Nephron progenitor cell (in vitro differentiated cells): ENCODE data around the gene PCDHGA8.

Experiments used
- DNase-seq: peaks from one replicate; pipeline ENCODE4 v3.0.0; 2021
- H3K27ac Mint-ChIP-seq: 2 replicates; pipeline ENCODE4 v1.8.0; 2021; ENCODE audit warnings: mild to moderate bottlenecking, moderate library complexity, mixed read lengths
- H3K27me3 Mint-ChIP-seq: 2 replicates; pipeline ENCODE4 v1.8.0; 2021; ENCODE audit warnings: mild to moderate bottlenecking, low read depth, mixed read lengths; ENCODE audit not compliant: poor library complexity
- H3K36me3 Mint-ChIP-seq: 2 replicates; pipeline ENCODE4 v1.8.0; 2021; ENCODE audit warnings: low read depth, mixed read lengths
- H3K4me1 Mint-ChIP-seq: 2 replicates; pipeline ENCODE4 v1.8.0; 2021; ENCODE audit warnings: mixed read lengths
- H3K4me3 Mint-ChIP-seq: 2 replicates; pipeline ENCODE4 v1.8.0; 2021; ENCODE audit warnings: mild to moderate bottlenecking, moderate library complexity, mixed read lengths
- H3K9me3 Mint-ChIP-seq: 2 replicates; pipeline ENCODE4 v1.8.0; 2021; ENCODE audit warnings: mild to moderate bottlenecking, moderate library complexity, mixed read lengths
- TF ChIP-seq, protein P1 (sequence below): fragments of 200-600 bp; sonication (generic); IDR thresholded peaks from 2 replicates; pipeline ENCODE4 v1.5.0; 2021; ENCODE audit warnings: antibody characterized with exemption

PCDHGA8 gene

DNA sequence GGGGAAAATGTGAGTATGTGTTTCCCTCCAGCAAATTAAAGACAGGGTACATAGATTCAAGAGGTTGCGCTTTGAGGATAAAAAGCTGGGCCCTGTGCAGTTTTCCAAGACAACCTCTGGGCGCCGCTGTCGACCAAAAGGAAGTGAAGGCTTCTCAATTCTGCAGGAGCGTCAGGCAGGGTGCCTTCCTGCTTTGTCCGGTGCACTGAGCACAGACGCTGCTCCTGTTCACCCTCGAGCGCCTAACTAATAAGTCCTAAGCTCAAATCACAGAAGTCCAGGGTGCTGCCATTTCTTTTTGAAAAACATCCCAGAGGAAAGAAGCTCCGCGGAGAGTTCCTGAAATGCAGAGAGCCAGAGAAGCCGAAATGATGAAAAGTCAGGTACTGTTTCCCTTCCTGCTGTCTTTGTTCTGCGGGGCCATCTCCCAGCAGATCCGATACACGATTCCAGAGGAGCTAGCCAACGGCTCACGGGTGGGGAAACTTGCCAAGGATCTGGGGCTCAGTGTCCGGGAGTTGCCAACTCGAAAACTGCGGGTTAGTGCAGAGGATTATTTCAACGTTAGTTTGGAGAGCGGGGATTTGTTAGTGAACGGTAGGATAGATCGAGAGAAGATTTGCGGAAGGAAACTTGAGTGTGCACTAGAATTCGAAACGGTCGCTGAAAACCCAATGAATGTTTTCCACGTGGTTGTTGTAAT is 42.4 kb upstream of the PCDHGA8 start, which contains the start of gene PCDHGB1:
Gene PCDHGB1 (plus strand): TSS at position 183 of the 703 bp plus-strand sequence. CDS start 162 bp downstream, at position 345.
- Mint-ChIP-seq H3K36me3 (peaks cover 37% of the 10 kb centered on the region), H3K4me3 (peak within 1 kb of the TSS; percentile 71), H3K27ac (no peak within 1 kb of the TSS), H3K27me3 (peaks cover 4% of the 10 kb centered on the region), H3K9me3 (peaks cover 88% of the 10 kb centered on the region), H3K4me1 (no peaks in the 10 kb centered on the region)
- peak; percentile 38 for DNase-seq
- TF ChIP-seq, protein P1, sequence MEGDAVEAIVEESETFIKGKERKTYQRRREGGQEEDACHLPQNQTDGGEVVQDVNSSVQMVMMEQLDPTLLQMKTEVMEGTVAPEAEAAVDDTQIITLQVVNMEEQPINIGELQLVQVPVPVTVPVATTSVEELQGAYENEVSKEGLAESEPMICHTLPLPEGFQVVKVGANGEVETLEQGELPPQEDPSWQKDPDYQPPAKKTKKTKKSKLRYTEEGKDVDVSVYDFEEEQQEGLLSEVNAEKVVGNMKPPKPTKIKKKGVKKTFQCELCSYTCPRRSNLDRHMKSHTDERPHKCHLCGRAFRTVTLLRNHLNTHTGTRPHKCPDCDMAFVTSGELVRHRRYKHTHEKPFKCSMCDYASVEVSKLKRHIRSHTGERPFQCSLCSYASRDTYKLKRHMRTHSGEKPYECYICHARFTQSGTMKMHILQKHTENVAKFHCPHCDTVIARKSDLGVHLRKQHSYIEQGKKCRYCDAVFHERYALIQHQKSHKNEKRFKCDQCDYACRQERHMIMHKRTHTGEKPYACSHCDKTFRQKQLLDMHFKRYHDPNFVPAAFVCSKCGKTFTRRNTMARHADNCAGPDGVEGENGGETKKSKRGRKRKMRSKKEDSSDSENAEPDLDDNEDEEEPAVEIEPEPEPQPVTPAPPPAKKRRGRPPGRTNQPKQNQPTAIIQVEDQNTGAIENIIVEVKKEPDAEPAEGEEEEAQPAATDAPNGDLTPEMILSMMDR, result peak; percentile 38

DNA sequence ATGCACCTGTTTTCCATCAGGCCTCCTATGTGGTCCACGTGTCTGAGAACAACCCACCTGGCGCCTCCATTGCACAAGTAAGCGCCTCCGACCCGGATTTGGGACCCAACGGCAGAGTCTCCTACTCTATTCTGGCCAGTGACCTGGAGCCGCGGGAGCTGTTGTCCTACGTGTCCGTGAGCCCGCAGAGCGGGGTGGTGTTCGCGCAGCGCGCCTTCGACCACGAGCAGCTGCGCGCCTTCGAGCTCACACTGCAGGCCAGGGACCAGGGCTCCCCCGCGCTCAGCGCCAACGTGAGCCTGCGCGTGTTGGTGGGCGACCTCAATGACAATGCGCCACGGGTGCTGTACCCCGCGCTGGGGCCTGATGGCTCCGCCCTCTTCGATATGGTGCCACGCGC is 40.8 kb upstream of the PCDHGA8 start:
- Mint-ChIP-seq H3K4me1 (no peaks in the 10 kb centered on the region), H3K27me3 (peaks cover 4% of the 10 kb centered on the region), H3K27ac (no peak overlapping the region), H3K4me3 (no peak overlapping the region), H3K9me3 (peaks cover 91% of the 10 kb centered on the region), H3K36me3 (peaks cover 41% of the 10 kb centered on the region)
- DNase-seq, result no peak
- TF ChIP-seq, protein P1, result no peak

DNA sequence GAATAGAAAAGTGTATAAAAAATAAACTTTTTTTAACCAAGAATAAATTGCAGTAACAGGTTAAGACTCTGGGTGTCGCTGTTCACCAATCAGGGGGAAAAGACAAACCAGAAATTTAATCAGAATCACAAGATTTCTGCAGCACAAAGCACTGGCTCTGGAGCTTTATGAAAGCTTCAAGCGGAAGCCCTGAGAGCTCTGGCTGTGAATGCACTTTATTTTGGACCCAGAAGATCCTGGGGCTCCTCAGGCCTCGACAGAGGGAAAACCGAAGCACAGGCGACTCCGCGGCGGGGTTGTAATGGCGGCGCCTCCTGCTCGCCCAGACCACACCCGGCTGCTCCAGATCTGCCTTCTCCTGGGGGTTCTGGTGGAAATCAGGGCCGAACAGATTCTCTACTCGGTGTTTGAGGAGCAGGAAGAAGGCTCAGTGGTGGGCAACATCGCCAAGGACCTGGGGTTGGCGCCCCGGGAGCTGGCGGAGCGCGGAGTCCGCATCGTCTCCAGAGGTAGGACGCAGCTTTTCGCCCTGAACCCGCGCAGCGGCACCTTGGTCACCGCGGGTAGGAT is 37.4 kb upstream of the PCDHGA8 start, which contains the start of gene PCDHGA4:
Gene PCDHGA4 (plus strand): TSS at position 122 of the 570 bp plus-strand sequence. CDS start 87 bp downstream, at position 209.
- DNase-seq, result no peak
- Mint-ChIP-seq H3K27ac (no peak within 1 kb of the TSS), H3K4me1 (no peaks in the 10 kb centered on the region), H3K36me3 (peaks cover 45% of the 10 kb centered on the region), H3K4me3 (no peak within 1 kb of the TSS), H3K27me3 (peaks cover 2% of the 10 kb centered on the region), H3K9me3 (peaks cover 91% of the 10 kb centered on the region)
- TF ChIP-seq, protein P1, result no peak

DNA sequence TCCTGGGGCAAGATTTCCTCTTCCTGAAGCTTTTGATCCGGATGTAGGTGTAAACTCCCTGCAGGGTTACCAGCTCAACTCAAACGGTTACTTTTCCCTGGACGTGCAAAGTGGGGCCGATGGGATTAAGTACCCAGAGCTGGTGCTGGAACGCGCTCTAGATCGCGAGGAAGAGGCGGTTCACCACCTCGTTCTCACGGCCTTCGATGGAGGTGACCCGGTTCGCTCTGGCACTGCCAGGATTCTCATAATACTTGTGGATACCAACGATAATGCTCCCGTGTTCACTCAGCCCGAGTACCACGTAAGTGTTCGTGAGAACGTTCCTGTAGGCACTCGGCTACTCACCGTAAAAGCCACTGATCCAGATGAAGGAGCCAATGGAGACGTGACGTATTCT is 36.8 kb upstream of the PCDHGA8 start:
- DNase-seq, result no peak
- no peak overlapping the region for H3K4me3 Mint-ChIP-seq
- H3K4me1 Mint-ChIP-seq, result no peaks in the 10 kb centered on the region
- no peak overlapping the region for H3K27ac Mint-ChIP-seq
- TF ChIP-seq, protein P1, result no peak
- peaks cover 46% of the 10 kb centered on the region for H3K36me3 Mint-ChIP-seq
- peaks cover 91% of the 10 kb centered on the region for H3K9me3 Mint-ChIP-seq
- H3K27me3 Mint-ChIP-seq, result no peaks in the 10 kb centered on the region

DNA sequence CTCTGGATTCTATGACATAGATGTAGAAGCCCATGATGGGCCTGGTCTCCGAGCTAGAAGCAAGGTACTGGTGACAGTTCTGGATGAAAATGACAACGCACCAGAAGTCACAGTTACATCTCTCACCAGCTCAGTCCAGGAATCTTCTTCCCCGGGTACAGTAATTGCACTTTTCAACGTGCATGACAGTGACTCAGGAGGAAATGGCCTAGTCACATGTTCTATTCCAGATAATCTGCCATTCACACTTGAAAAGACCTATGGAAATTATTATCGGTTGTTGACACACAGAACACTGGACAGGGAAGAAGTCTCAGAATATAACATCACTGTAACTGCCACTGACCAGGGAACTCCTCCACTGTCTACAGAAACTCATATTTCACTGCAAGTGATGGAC is 36.3 kb upstream of the PCDHGA8 start:
- TF ChIP-seq, protein P1, result no peak
- Mint-ChIP-seq H3K9me3 (peaks cover 91% of the 10 kb centered on the region), H3K4me1 (no peaks in the 10 kb centered on the region), H3K27ac (no peak overlapping the region), H3K4me3 (no peak overlapping the region), H3K36me3 (peaks cover 51% of the 10 kb centered on the region), H3K27me3 (no peaks in the 10 kb centered on the region)
- no peak for DNase-seq

DNA sequence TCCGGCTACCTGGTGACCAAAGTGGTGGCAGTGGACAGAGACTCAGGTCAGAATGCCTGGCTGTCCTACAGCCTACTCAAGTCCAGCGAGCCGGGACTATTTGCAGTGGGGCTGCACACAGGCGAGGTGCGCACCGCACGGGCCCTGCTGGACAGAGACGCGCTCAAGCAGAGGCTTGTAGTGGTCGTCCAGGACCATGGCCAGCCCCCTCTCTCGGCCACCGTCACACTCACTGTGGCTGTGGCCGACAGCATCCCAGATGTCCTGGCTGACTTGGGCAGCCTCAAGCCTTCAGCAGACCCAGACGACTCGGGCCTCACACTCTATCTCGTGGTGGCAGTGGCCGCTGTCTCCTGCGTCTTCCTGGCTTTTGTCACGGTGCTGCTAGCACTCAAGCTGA is 35.5 kb upstream of the PCDHGA8 start:
- peaks cover 92% of the 10 kb centered on the region for H3K9me3 Mint-ChIP-seq
- H3K4me3 Mint-ChIP-seq, result no peak overlapping the region
- TF ChIP-seq, protein P1, result no peak
- H3K27ac Mint-ChIP-seq, result no peak overlapping the region
- DNase-seq, result no peak
- no peaks in the 10 kb centered on the region for H3K27me3 Mint-ChIP-seq
- H3K36me3 Mint-ChIP-seq, result peaks cover 55% of the 10 kb centered on the region
- H3K4me1 Mint-ChIP-seq, result no peaks in the 10 kb centered on the region
